Measurements from ENCODE around the gene ARFRP1. TPM values are rescaled to one million over a fixed set of nuclear protein-coding genes. Genes with fewer than 3 reads are reported as not detected.

ARFRP1 gene
- total RNA-seq, result 37.3 and 38.5 TPM in 2 replicates

DNA sequence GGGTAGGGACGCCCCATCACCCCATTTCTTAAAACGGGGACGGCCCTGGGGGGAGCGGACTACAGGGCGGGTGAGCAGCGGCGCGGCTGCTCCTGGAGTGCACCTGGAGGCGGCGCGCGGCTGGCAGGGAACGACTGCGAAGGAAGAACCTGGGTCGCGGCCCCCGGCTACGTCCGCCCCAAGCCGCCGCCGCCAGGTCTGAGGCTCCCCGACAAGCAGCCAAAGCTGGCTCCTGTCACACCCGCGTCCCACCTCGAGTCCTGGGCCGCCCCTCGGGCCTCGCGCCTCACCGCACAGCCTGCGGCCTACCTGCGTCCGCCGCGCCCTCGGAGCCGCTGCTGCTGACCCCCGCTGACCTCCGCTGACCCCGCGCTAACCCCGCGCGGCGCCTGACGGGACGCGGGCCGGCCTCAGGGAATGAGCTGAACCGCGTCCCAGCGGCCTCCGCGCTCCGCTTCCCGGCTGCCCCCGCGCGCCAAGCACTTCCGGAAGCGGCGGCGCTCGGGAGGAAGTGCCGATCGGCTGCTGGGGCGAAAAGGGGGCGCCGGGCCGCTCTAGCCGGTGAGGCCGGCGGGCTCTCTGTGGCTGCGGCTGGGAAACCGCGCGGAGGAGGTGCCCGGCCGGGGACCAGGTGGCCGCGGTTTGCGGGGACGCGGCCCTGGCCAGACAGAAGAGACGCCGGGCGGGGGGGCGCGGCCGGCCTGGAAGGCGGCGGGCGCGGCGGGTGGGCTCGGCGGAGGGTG, at the start of gene ARFRP1, which contains the start of gene ZGPAT:
Gene ARFRP1, minus strand, starts transcription at position 419 of the 743 bp plus-strand sequence. CDS start 885 bp downstream, outside the sequence.
Gene ZGPAT, plus strand, starts transcription at position 482 of the 743 bp plus-strand sequence. CDS start 542 bp downstream, outside the sequence.

DNA sequence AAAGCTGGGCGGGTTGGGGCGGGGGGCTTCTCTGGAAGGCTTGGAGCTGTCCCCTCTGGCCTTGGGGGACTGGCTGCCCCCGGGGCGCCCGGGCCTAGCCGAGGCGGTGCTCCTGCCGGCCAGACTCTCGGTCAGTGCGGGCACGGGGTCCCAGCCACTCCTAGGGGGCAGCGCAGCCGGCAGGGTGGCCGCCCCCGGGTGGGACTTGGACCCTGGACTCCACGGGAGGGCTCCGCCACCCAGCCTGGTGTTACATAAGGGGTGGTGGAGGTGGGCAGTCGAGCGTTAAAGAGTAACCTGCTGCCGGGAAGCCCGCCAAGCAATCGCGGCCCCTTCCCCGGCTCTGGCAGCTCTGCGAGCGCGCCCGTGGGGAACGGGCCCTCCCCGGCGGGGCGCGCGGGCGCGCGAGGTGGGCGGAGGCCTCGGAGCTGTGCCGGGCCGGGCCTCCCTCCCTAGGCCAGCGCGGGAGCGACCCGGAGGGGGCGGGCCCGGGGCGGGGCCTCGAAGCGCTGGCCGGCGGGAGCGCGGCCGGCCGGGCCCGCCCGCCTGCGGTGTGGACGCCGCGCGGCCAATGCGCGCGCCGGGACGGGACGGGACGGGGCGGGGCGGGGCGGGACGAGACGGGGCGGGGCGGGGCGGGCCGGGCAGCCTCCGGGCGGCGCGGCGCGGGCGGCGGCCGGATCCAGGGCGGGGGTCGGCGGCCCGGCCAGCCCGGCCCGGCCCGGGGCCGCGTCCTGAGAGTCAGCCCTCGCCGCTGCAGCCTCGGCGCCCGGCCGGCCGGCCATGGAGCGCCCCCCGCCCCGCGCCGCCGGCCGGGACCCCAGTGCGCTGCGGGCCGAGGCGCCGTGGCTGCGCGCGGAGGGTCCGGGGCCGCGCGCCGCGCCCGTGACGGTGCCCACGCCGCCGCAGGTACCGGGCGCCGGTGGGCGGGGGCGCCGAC, 31.6 kb upstream of the ARFRP1 start, which contains the start of gene SLC2A4RG:
Gene SLC2A4RG, plus strand, starts transcription at position 647 of the 940 bp plus-strand sequence. Its CDS starts 137 bp downstream, at position 784.

GRCh38 chr20:63735859-63736718, 28.3 kb upstream of the ARFRP1 start, which contains the start of gene LIME1:
LIME1 (plus strand) TSS chr20:63736664; CDS start chr20:63737550, 886 bp downstream.

DNA sequence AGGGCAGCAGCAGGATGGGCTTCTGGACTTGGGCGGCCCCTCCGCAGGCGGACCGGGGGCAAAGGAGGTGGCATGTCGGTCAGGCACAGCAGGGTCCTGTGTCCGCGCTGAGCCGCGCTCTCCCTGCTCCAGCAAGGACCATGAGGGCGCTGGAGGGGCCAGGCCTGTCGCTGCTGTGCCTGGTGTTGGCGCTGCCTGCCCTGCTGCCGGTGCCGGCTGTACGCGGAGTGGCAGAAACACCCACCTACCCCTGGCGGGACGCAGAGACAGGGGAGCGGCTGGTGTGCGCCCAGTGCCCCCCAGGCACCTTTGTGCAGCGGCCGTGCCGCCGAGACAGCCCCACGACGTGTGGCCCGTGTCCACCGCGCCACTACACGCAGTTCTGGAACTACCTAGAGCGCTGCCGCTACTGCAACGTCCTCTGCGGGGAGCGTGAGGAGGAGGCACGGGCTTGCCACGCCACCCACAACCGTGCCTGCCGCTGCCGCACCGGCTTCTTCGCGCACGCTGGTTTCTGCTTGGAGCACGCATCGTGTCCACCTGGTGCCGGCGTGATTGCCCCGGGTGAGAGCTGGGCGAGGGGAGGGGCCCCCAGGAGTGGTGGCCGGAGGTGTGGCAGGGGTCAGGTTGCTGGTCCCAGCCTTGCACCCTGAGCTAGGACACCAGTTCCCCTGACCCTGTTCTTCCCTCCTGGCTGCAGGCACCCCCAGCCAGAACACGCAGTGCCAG, 11.0 kb downstream of the ARFRP1 start, which contains the start of gene TNFRSF6B:
Gene TNFRSF6B, plus strand, starts transcription at position 25 of the 729 bp plus-strand sequence. Its CDS starts 116 bp downstream, at position 141.

GRCh38 chr20:63657937-63658748, 49.6 kb downstream of the ARFRP1 start, which contains the start of gene RTEL1:
RTEL1 (plus strand) TSS chr20:63658312; CDS start chr20:63659403, 1,091 bp downstream.

DNA sequence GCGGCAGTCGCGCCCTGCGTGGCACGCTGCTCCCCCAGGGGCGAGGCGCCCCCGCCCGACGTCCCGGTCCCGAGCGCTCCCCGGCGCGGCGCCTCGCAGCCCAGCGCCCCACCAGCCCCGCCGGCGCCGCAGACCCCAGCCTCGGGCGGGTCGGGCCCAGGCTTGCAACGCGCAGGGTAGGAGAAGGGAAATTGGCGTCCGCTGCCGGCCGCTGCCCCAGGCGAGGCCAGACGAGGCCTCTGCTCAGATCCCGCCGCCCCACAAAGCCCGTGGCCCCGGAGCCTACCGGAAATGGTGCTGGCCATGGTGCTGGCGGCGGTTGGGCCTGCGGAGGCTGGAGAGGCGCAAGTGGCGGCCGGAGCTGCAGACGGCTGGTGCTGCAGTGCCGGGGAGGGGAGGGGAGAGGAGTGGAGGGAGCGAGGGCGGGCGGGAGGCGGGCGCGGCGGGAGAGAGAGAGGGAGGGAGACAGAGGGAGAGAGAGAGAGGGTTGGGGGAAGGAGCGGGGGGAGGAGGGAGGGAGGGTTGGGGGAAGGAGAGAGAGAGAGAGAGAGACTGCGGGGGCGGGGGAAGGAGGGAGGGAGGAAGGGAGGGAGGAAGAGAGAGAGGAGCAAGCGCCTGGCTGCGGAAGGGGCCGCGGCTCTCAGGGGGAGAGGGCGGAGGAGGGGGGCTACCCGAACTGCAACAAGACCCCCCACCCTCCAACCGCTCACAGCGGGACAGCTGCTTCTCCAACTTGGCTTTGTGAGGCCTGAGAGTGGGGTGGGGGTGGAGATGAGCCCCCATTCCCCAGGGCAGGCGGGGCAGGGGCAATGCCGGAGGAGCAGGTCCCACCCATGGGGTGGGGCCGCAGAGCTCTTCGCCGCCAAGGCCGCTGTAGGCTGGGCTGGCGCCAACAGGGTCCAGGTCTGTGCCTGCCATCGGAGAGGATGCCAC, 54.5 kb downstream of the ARFRP1 start, which contains the start of gene STMN3:
Gene STMN3, minus strand, starts transcription at position 384 of the 933 bp plus-strand sequence. Its CDS starts 79 bp downstream, at position 305.

Other genes with a start within 250 kb of the ARFRP1 start
- not detected in 2 replicates for gene KCNQ2, start 235.3 kb downstream of the ARFRP1 start, total RNA-seq
- 2.4 and 2.5 TPM in 2 replicates for gene EEF1A2, start 208.9 kb downstream of the ARFRP1 start, total RNA-seq
- gene PPDPF, start 187.2 kb downstream of the ARFRP1 start, total RNA-seq, result 136 and 228 TPM in 2 replicates
- not detected in 2 replicates for gene PTK6, start 170.6 kb downstream of the ARFRP1 start, total RNA-seq
- gene SRMS, start 160.2 kb downstream of the ARFRP1 start, total RNA-seq, result not detected in 2 replicates
- 0.16 and 0.36 TPM in 2 replicates for gene FNDC11, start 153.8 kb downstream of the ARFRP1 start, total RNA-seq
- gene HELZ2, start 133.7 kb downstream of the ARFRP1 start, total RNA-seq, result 24.0 and 33.4 TPM in 2 replicates
- gene GMEB2, start 80.9 kb downstream of the ARFRP1 start, total RNA-seq, result 6.8 and 12.5 TPM in 2 replicates
- 38.6 and 51.4 TPM in 2 replicates for gene STMN3, start 54.6 kb downstream of the ARFRP1 start, total RNA-seq
- 7.1 and 9.6 TPM in 2 replicates for gene RTEL1, start 49.7 kb downstream of the ARFRP1 start, total RNA-seq
- gene TNFRSF6B, start 11.3 kb downstream of the ARFRP1 start, total RNA-seq, result 1.8 and 5.8 TPM in 2 replicates
- 23.8 and 24.5 TPM in 2 replicates for gene ZGPAT, start 63 bp upstream of the ARFRP1 start, total RNA-seq
- 3.8 and 7.3 TPM in 2 replicates for gene LIME1, start 28.7 kb upstream of the ARFRP1 start, total RNA-seq
- gene SLC2A4RG, start 31.8 kb upstream of the ARFRP1 start, total RNA-seq, result 36.9 and 58.5 TPM in 2 replicates
- gene ZBTB46, start 123.3 kb upstream of the ARFRP1 start, total RNA-seq, result 3.4 and 3.9 TPM in 2 replicates
- gene ABHD16B, start 153.5 kb upstream of the ARFRP1 start, total RNA-seq, result not detected in 2 replicates
- 131 and 133 TPM in 2 replicates for gene TPD52L2, start 157.3 kb upstream of the ARFRP1 start, total RNA-seq
- 51.4 and 57.8 TPM in 2 replicates for gene DNAJC5, start 187.2 kb upstream of the ARFRP1 start, total RNA-seq
- gene UCKL1, start 248.4 kb upstream of the ARFRP1 start, total RNA-seq, result 14.9 and 17.3 TPM in 2 replicates